Effector memory CD4-positive, alpha-beta T cell (primary cell): ENCODE measurements around the gene TBC1D9B.

Experiments used
- DNase-seq, 3 donors: peaks; one replicate each; pipeline ENCODE4 v3.0.0-alpha.2; 2020
- H3K27ac ChIP-seq: 2 replicates; pipeline ENCODE4 v1.7.0; 2013; ENCODE audit warnings: mild to moderate bottlenecking, low read length, moderate library complexity; ENCODE audit not compliant: insufficient read depth, poor library complexity, severe bottlenecking
- H3K27me3 ChIP-seq: replicated peaks from 2 replicates; pipeline ENCODE4 v1.7.0; 2013; ENCODE audit warnings: mild to moderate bottlenecking, low read length; ENCODE audit not compliant: insufficient read depth, control insufficient read depth, poor library complexity, severe bottlenecking
- H3K36me3 ChIP-seq: 2 replicates; pipeline ENCODE4 v1.7.0; 2013; ENCODE audit warnings: mild to moderate bottlenecking, low read length, moderate library complexity; ENCODE audit not compliant: control insufficient read depth, insufficient read depth
- H3K4me1 ChIP-seq: 2 replicates; pipeline ENCODE4 v1.7.0; 2013; ENCODE audit warnings: low read length, mild to moderate bottlenecking; ENCODE audit not compliant: control insufficient read depth, insufficient read depth, poor library complexity, severe bottlenecking
- H3K4me3 ChIP-seq: 2 replicates; pipeline ENCODE4 v1.7.0; 2013; ENCODE audit warnings: low read length, low read depth, mild to moderate bottlenecking; ENCODE audit not compliant: insufficient read depth, poor library complexity, severe bottlenecking
- H3K9me3 ChIP-seq: 2 replicates; pipeline ENCODE4 v1.7.0; 2013; ENCODE audit warnings: mild to moderate bottlenecking, low read length, moderate library complexity; ENCODE audit not compliant: control insufficient read depth

The TBC1D9B gene

DNA sequence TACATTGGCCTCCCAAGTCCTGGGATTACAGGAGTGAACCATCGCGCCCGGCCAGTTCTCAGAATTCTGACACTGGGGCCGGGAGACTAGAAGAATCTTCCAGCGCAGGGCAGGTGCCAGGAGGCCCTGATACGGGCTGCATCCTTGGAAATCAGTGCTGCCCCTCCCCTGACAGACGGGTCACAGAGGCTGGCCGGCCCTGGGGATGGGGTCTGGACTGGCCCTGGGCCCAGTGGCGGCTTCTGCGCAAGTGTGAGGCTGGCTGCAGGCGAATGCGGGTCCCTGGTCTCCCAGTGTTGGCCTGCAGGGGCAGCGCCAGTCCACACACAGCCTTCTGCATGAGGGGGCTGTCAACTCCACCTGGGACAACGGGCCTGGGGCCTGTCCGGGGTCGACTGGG is 831 bp upstream of the TBC1D9B start:
- Histone ChIP-seq H3K27me3 (no peaks in the 10 kb centered on the region), H3K4me3 (no peak overlapping the region), H3K27ac (no peak overlapping the region), H3K9me3 (no peaks in the 10 kb centered on the region), H3K36me3 (no peaks in the 10 kb centered on the region), H3K4me1 (peaks cover 16% of the 10 kb centered on the region)
- no peak for DNase-seq

GRCh38 chr5:179906795-179907555 is 722 bp downstream of the TBC1D9B start:
- Histone ChIP-seq H3K27me3 (no peaks in the 10 kb centered on the region), H3K27ac (peak overlapping the region; percentile 27), H3K9me3 (no peaks in the 10 kb centered on the region), H3K4me1 (peaks cover 16% of the 10 kb centered on the region), H3K4me3 (peak overlapping the region; percentile 52), H3K36me3 (peaks cover 6% of the 10 kb centered on the region)
- peak in 2 of 3 donors; percentile 4 to 6 for DNase-seq

GRCh38 chr5:179906294-179906794 is 1.4 kb downstream of the TBC1D9B start:
- Histone ChIP-seq H3K4me3 (peak overlapping the region; percentile 52), H3K9me3 (no peaks in the 10 kb centered on the region), H3K36me3 (peaks cover 6% of the 10 kb centered on the region), H3K27ac (no peak overlapping the region), H3K27me3 (no peaks in the 10 kb centered on the region), H3K4me1 (peaks cover 16% of the 10 kb centered on the region)
- DNase-seq, result no peak

GRCh38 chr5:179905161-179905560 is 2.5 kb downstream of the TBC1D9B start:
- H3K27me3 ChIP-seq, result no peaks in the 10 kb centered on the region
- no peaks in the 10 kb centered on the region for H3K9me3 ChIP-seq
- peaks cover 6% of the 10 kb centered on the region for H3K36me3 ChIP-seq
- no peak overlapping the region for H3K27ac ChIP-seq
- no peak overlapping the region for H3K4me3 ChIP-seq
- no peak for DNase-seq
- H3K4me1 ChIP-seq, result peaks cover 16% of the 10 kb centered on the region

DNA sequence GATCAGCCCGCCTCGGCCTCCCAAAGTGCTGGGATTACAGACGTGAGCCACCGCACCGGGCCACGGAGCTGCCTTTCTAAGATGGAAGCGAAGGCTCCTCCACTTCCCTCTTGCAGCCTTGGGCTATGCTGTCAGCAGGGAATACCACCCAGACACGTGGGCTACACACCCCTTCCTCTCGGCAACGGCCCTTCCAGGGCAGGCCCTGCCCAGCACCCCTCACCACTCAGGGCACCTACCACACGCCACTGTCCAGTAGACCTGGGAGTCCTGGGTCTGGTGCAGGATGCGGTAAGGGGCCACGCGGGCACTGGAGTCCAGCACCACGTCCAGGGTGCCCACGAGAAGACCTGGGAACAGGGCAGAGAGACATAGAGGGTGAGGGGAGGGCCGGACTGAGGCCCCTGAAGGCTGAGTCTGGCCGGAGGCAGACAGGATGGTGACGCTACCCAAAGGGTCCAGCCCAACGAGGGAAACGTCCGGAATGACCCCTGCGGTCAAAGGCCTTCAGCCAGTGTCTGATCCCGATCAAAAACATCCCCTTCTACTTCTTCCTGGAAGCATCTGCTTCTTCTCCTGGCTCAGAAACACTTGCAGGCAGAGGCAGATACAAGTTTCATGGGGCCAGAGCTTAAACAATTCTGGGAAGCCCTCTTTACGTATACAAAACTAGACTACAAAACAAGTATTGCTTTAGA is 3.1 kb downstream of the TBC1D9B start:
- H3K9me3 ChIP-seq, result no peaks in the 10 kb centered on the region
- no peaks in the 10 kb centered on the region for H3K27me3 ChIP-seq
- H3K27ac ChIP-seq, result no peak overlapping the region
- peaks cover 16% of the 10 kb centered on the region for H3K4me1 ChIP-seq
- no peak for DNase-seq
- H3K4me3 ChIP-seq, result no peak overlapping the region
- H3K36me3 ChIP-seq, result peaks cover 6% of the 10 kb centered on the region

DNA sequence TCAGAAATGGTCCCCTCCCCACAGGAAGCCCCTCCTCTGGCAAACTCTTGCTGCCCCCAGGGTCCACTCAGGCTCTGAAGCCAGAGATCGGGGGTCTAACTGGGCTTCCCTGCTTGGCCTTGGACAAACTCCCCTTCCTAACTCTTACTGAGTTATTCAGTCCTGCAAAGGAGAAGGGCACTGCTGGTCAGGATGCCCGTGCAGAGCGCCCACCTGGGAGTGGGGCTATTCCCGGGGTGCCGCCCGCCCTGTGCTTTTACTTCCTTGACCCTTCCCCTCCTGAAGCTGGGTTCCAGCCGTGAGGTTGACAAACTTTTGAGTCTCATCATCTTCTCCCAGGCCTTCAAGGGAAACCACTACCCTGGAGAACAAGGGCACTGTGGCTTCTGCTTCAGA is 4.9 kb downstream of the TBC1D9B start:
- H3K27ac ChIP-seq, result no peak overlapping the region
- H3K4me3 ChIP-seq, result no peak overlapping the region
- no peak for DNase-seq
- no peaks in the 10 kb centered on the region for H3K9me3 ChIP-seq
- peaks cover 16% of the 10 kb centered on the region for H3K36me3 ChIP-seq
- no peaks in the 10 kb centered on the region for H3K27me3 ChIP-seq
- peaks cover 8% of the 10 kb centered on the region for H3K4me1 ChIP-seq

- DNase-seq, result no peak
- Histone ChIP-seq H3K27ac (no peak overlapping the region), H3K4me1 (peaks cover 8% of the 10 kb centered on the region), H3K9me3 (no peaks in the 10 kb centered on the region), H3K36me3 (peaks cover 20% of the 10 kb centered on the region), H3K4me3 (no peak overlapping the region), H3K27me3 (no peaks in the 10 kb centered on the region)
These were observed 5.6 kb downstream of the TBC1D9B start for GRCh38 chr5:179901915-179902762.

- Histone ChIP-seq H3K27ac (no peak overlapping the region), H3K4me3 (no peak overlapping the region), H3K9me3 (no peaks in the 10 kb centered on the region), H3K4me1 (peaks cover 2% of the 10 kb centered on the region), H3K27me3 (no peaks in the 10 kb centered on the region), H3K36me3 (peaks cover 20% of the 10 kb centered on the region)
- DNase-seq, result no peak
These were observed 6.2 kb downstream of the TBC1D9B start for GRCh38 chr5:179901462-179901861.

DNA sequence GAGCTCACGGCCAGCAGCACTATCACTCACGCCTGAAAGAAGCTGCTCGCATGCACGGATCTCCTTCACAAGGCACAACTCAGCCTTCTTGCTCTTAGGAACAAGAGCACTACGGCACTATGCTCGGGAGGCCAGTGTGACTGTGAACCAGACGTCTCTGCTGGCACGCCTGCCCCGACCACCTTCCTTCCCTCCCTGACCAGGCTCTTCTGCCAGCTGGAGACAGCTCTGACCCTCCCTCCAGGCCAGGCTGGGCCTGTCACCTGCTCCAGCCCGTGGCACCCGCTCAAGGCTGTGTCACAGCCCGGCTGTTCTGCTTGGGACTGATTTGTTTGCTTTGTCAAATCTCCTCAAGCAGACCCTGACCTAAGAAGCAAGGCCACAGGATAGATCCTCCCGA is 7.0 kb downstream of the TBC1D9B start:
- peaks cover 25% of the 10 kb centered on the region for H3K36me3 ChIP-seq
- H3K27me3 ChIP-seq, result no peaks in the 10 kb centered on the region
- H3K27ac ChIP-seq, result no peak overlapping the region
- no peaks in the 10 kb centered on the region for H3K4me1 ChIP-seq
- no peak for DNase-seq
- no peak overlapping the region for H3K4me3 ChIP-seq
- H3K9me3 ChIP-seq, result no peaks in the 10 kb centered on the region
